Esophagus muscularis mucosa (tissue), 4 donors: Measurements from ENCODE around the gene EGFL8. TPM values are rescaled to one million over a fixed set of nuclear protein-coding genes. Genes with fewer than 3 reads are reported as not detected.
A peak's percentile ranks its signal among the peaks of the same experiment; 100 is the strongest.

Source experiments
- DNase-seq: peaks from one replicate; pipeline ENCODE4 v3.0.0-alpha.2; 2017; ENCODE audit errors: extremely low spot score
- H3K27ac ChIP-seq, 4 donors: fragments of 200-600 bp; sonication (generic); replicated peaks in 1 of 4; 1 replicate in 3 of 4; 2 replicates in 1 of 4; pipeline ENCODE4 v1.5.1; 2016 to 2019; ENCODE audit warnings: mild to moderate bottlenecking in 1 of 4
- H3K27me3 ChIP-seq, 4 donors: fragments of 200-600 bp; sonication (generic); one replicate each; pipeline versions ENCODE4 v1.5.1 to v1.6.0; 2016 to 2019
- H3K36me3 ChIP-seq, 4 donors: fragments of 200-600 bp; sonication (generic); one replicate each; pipeline ENCODE4 v1.5.1; 2016 to 2019
- H3K4me1 ChIP-seq, 4 donors: fragments of 200-600 bp; sonication (generic); one replicate each; pipeline ENCODE4 v1.5.1; 2016 to 2019
- H3K4me3 ChIP-seq, 4 donors: fragments of 200-600 bp; sonication (generic); 1 replicate in 2 of 4; 2 replicates in 2 of 4; pipeline ENCODE4 v1.5.1; 2016 to 2019; ENCODE audit warnings: mild to moderate bottlenecking in 4 of 4, moderate library complexity in 1 of 4
- H3K9me3 ChIP-seq, 4 donors: fragments of 200-600 bp; sonication (generic); 1 replicate in 3 of 4; 2 replicates in 1 of 4; pipeline ENCODE4 v1.5.1; 2016 to 2019
- EP300 ChIP-seq: sonication (generic); formaldehyde crosslinking; IDR thresholded peaks from one replicate; pipeline ENCODE4 v1.6.1; 2017; ENCODE audit warnings: antibody characterized with exemption
- POLR2A ChIP-seq: fragments of 450-650 bp; IDR thresholded peaks from one replicate; pipeline ENCODE4 v1.6.1; 2017; ENCODE audit warnings: antibody characterized with exemption, moderate library complexity, mild to moderate bottlenecking, low read depth
- POLR2AphosphoS5 ChIP-seq, 2 donors: sonication (generic); formaldehyde crosslinking; IDR thresholded peaks; one replicate each; pipeline ENCODE4 v1.6.1; 2017; ENCODE audit warnings: antibody characterized with exemption in 2 of 2
- WGBS: methylation state at CpG from one replicate; pipeline ENCODE4 v1.1.5; 2018; 5-methylcytosine and 5-hydroxymethylcytosine counted together
- intact Hi-C: fragments of 100-400 bp; cut with DNase I; formaldehyde crosslinking; loops from one replicate; pipeline ENCODE4 v1.15.1; 2023
- total RNA-seq, 4 donors: library from RNA; depleted of rRNA; stranded (reverse); fragments of >200 nt; gene quantifications; one replicate each; pipeline versions ENCODE4 v1.1.0 to v1.2.1, GENCODE V29; 2016
- TF ChIP-seq, protein P1 (sequence below), 3 experiments: fragments of 200-600 bp in 2 of 3; fragments of 450-650 bp in 1 of 3; sonication (generic) in 2 of 3; IDR thresholded peaks; one replicate each; pipeline ENCODE4 v1.5.1; 2017 to 2019; ENCODE audit warnings: antibody characterized with exemption in 3 of 3, mild to moderate bottlenecking in 2 of 3, moderate library complexity in 1 of 3

EGFL8 gene
- total RNA-seq, 4 donors from 2014 or later = 8.1 to 20.7 (median 13.9) TPM

DNA sequence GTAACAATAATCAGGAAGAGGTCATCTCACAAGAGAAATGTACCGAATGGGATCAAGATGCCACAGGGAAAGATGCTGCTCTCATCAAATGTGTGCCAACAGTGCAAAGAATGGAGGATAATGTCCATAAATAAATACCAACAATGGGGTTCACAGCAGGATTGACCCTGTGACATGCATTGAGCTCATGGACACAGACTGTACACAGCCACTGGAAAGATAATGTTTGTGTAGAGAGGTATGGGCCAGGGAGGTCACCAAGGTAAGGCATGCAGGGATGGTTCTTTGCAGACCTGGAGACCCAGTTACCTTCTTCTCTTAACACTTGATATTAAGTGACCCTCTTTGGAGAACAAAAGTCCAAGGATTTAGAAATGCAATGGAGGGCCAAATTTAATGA is 10.0 kb downstream of the EGFL8 start:
- intact Hi-C loops = no loop called here
- H3K4me1 ChIP-seq = peaks cover 30 to 55% (median 53%) of the 10 kb centered on the region in 4 donors
- no peak for DNase-seq
- peak overlapping the region in 2 of 4 donors; percentile 52 to 66 for H3K27ac ChIP-seq
- H3K9me3 ChIP-seq = no peaks in the 10 kb centered on the region
- WGBS = 90% methylated on average over 1 of the region's 1 CpG
- H3K27me3 ChIP-seq = no peaks in the 10 kb centered on the region
- peak overlapping the region in 1 of 4 donors; percentile 75 for H3K4me3 ChIP-seq
- TF ChIP-seq POLR2A = no peak
- no peak for TF ChIP-seq POLR2AphosphoS5 (IDR thresholded peaks at IDR 0.05)
- TF ChIP-seq EP300 = no peak
- TF ChIP-seq, protein P1, sequence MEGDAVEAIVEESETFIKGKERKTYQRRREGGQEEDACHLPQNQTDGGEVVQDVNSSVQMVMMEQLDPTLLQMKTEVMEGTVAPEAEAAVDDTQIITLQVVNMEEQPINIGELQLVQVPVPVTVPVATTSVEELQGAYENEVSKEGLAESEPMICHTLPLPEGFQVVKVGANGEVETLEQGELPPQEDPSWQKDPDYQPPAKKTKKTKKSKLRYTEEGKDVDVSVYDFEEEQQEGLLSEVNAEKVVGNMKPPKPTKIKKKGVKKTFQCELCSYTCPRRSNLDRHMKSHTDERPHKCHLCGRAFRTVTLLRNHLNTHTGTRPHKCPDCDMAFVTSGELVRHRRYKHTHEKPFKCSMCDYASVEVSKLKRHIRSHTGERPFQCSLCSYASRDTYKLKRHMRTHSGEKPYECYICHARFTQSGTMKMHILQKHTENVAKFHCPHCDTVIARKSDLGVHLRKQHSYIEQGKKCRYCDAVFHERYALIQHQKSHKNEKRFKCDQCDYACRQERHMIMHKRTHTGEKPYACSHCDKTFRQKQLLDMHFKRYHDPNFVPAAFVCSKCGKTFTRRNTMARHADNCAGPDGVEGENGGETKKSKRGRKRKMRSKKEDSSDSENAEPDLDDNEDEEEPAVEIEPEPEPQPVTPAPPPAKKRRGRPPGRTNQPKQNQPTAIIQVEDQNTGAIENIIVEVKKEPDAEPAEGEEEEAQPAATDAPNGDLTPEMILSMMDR (IDR thresholded peaks at IDR 0.05) = no peak
- peaks cover 8 to 21% (median 19%) of the 10 kb centered on the region in 4 donors for H3K36me3 ChIP-seq

DNA sequence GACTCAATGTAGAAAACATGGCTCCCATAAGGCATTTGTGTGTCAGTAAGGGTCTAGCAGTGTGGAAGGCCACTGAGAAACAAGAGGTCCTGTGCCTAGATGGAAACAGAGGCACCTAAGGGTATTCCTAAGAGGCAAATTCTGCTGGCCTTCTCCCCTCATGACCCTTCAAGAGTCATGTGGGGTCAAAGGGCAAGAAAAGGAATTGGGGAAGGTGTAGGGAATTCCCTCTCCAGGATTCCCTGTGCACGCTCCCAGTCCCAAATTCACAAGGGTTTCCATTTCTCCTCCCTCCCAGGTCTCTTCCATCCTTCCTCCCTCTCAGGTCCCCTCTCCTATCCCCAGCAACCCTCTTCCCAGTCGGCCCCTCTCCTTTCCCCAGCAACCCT is 10.9 kb downstream of the EGFL8 start:
- no peak for DNase-seq
- TF ChIP-seq POLR2A (no peak), EP300 (no peak), POLR2AphosphoS5 (IDR thresholded peaks at IDR 0.05) (no peak)
- TF ChIP-seq, protein P1 (IDR thresholded peaks at IDR 0.05) = no peak
- intact Hi-C loops = no loop called here

DNA sequence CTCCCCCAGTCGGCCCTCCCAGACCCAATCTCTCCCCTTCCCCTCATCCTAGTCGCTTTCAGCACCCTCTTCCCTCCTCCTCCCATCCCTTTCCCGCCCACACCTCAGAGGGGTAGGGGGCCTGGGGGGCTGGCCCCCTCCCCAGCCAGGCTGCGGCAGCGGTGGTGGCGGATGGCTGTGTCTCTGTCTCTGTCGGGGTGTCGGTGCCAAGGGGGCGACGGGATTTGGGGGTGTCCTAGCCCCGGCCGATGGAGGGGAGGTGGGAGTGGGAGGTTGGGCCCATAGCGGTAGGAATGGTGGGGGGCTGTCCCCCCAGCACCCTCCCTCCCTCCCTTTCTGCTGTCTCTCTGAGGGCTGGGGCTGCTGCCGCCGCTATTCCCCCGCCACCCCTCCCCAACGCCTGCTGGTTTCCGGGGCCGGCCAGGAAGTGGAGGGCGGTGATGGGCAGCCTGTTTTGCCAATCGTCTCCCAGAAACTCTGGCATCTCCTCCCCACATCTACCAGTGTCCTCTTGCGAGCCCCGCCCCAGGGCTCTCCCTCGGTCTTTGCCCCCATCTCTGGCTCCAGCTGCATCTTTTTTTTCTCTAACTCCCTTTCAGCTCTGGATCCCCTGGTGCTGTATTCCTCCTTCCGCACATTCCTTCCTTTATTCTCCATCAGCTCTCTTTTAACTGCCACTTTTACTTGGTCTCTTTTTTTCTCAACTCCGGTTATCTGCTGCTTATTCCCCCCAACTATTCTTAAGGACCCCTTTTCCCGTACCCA is 11.5 kb downstream of the EGFL8 start, which contains the start of gene AGPAT1:
TSS of gene AGPAT1 (minus strand) at position 374 of the 765 bp plus-strand sequence. CDS start 4,588 bp downstream, outside the sequence.
- under 1% methylated on average over 21 of the region's 27 CpGs for WGBS
- peaks cover 0 to 20% (median 17%) of the 10 kb centered on the region in 4 donors for H3K36me3 ChIP-seq
- H3K27me3 ChIP-seq = no peaks in the 10 kb centered on the region
- intact Hi-C loops = no loop called here
- H3K9me3 ChIP-seq = no peaks in the 10 kb centered on the region
- peak within 1 kb of the TSS; percentile 94 to 99 (median 96) for H3K27ac ChIP-seq
- peak within 1 kb of the TSS; percentile 74 to 93 (median 80) for H3K4me3 ChIP-seq
- peaks cover 39 to 69% (median 68%) of the 10 kb centered on the region in 4 donors for H3K4me1 ChIP-seq
- no peak for TF ChIP-seq EP300
- peak; percentile 92 to 96 for TF ChIP-seq POLR2AphosphoS5 (IDR thresholded peaks at IDR 0.05)
- DNase-seq = peak; percentile 98

More for the DNA sequence above, 10.9 kb downstream of the EGFL8 start:
- 10% methylated on average over 2 of the region's 2 CpGs for WGBS
- Histone ChIP-seq H3K27ac (peak overlapping the region; percentile 94 to 99 (median 96)), H3K27me3 (no peaks in the 10 kb centered on the region), H3K36me3 (peaks cover 2 to 20% (median 18%) of the 10 kb centered on the region in 4 donors), H3K9me3 (no peaks in the 10 kb centered on the region), H3K4me3 (peak overlapping the region; percentile 74 to 93 (median 80)), H3K4me1 (peaks cover 38 to 64% (median 62%) of the 10 kb centered on the region in 4 donors)

DNA sequence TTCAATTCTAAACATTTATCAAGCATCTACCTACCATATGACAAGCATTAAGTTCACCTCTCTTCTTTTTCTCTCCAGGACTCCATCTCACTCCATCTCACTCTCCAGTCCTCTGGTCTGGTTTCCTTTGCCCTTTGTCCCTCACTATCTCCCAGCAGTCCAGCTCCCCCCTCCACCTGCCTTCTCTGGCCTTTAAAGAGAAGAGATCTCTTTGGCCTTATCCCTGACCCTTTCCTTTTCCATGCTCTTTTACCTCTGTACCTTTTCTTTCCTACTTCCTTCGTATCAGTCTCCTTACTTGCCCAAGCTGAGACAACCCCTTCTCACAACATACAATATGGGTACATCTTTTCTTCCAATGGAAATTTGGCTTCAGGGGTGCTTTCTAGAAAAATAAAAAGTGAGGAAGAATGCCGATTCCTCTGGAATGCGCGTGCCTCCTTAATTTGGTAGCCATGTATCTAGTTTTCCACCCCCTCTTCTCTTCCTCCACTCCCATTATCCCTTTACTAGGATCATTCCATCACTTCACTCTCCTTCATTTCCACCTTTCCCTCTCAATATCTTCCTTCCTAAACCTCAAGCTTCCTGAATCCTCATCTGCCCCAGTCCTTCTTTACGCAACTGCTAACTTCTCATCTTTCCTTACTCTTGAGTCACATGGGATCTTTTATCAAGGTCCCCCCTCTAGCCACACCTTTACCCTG is 12.2 kb downstream of the EGFL8 start:
- H3K36me3 ChIP-seq = peaks cover 0 to 22% (median 20%) of the 10 kb centered on the region in 4 donors
- peak overlapping the region; percentile 74 to 93 (median 80) for H3K4me3 ChIP-seq
- whole genome bisulfite sequencing = 19% methylated on average over 5 of the region's 5 CpGs
- no peaks in the 10 kb centered on the region for H3K27me3 ChIP-seq
- peaks cover 46 to 76% (median 75%) of the 10 kb centered on the region in 4 donors for H3K4me1 ChIP-seq
- DNase-seq = no peak
- TF ChIP-seq POLR2AphosphoS5 (IDR thresholded peaks at IDR 0.05) (no peak), POLR2A (no peak), EP300 (no peak)
- TF ChIP-seq, protein P1 (IDR thresholded peaks at IDR 0.05) = no peak
- intact Hi-C loops = no loop called here
- H3K27ac ChIP-seq = peak overlapping the region; percentile 94 to 99 (median 96)
- H3K9me3 ChIP-seq = no peaks in the 10 kb centered on the region
